Activated CD4-positive, alpha-beta T cell treated with anti-CD3 and anti-CD28 coated beads for 1 hour (primary cell): ENCODE measurements around the gene VARS2.
A peak's percentile ranks its signal among the peaks of the same experiment; 100 is the strongest.

ENCODE experiments used
- DNase-seq: peaks from one replicate; pipeline ENCODE4 v3.0.0-alpha.2; 2020

VARS2 gene

DNA sequence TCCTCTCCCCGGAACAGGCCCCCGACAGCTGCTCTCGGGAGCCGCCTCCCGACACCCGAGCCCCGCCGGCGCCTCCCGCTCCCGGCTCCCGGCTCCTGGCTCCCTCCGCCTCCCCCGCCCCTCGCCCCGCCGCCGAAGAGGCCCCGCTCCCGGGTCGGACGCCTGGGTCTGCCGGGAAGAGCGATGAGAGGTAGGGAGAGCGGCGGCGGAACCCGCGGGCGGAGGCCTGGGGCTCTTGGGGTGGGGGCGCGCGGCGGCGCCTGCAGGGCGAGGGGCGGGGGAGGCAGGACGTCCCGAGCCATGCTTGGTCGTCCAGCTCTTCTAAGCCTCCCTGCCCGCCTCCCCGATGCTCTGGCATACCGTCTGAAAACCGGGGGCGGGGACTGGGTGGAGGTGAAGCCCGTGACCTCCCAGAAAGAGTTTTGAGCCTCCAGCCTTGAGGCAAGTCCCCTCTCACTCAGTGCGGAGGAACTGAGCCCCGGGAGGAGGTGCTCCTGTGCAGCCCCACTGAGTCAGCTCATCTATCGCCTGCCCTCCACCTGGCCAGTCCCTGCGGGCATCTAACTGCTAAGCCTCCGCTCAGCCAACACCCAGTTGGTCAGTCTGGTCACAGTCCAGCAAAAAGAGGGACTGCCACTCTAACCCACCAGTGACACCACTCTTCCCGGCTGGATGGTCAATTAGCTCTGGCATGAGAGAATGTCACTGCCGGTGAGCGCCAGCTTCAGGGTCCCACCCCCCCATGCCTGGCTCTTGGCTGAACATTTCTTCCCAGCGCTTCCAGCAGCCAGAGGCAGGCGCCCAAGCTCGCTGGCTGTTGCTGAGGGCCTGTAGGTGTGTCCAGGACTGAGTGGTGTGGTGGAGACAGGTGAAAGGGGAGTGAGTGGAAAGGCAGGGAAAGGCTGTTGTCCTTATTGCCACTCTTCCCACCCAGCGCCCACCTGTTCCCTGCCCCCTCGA, 29.2 kb upstream of the VARS2 start:
- peak; percentile 15 for DNase-seq

DNA sequence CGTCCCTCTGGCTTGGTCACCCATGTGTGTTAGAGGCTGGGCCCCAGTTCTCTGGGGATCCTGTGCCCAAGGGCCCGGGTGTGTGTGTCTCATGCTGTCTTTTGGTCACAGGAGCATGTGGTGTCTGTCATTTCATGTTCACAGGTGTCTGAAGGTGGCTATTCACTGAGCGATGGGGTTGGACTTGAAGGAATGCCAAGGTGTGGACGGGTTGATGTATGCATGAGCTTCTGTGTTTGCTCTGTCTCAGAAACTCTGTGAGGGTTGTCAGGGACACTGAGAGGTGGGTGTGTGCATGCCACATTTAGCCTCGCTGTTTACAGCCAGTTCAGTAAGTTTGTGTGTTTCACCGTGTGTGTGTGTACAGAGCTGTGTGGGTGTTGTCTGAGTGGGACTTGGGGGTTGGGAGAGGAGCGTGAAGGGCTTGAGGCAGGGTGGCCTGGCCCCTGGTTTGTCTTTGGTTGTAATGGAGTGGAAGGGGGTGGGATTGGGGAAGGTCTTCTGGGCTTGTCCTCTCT, 28.5 kb upstream of the VARS2 start:
- no peak for DNase-seq

- no peak for DNase-seq
Observed at GRCh38 chr6:30885999-30886896, 27.8 kb upstream of the VARS2 start.

DNA sequence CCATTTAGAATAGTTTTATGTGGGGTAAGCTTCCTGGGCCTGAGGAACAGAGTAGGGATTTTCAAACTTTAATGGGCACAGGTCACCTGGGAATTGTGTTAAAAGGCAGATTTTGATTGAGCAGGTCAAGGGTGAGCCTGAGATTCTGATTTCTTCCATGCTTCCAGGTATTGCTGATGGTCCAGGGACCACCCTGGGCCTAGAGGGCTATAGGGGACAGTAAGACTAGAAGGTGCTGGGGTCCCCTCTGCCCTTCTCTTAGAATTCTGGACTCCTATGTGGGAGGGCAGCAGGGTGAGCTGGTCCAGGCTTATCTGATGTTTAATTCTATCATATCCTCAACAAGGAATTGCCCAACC, 27.2 kb upstream of the VARS2 start:
- DNase-seq = no peak

GRCh38 chr6:30887901-30888815, 25.9 kb upstream of the VARS2 start:
- DNase-seq = no peak

- no peak for DNase-seq
Observed at GRCh38 chr6:30888816-30889495, 25.1 kb upstream of the VARS2 start.

DNA sequence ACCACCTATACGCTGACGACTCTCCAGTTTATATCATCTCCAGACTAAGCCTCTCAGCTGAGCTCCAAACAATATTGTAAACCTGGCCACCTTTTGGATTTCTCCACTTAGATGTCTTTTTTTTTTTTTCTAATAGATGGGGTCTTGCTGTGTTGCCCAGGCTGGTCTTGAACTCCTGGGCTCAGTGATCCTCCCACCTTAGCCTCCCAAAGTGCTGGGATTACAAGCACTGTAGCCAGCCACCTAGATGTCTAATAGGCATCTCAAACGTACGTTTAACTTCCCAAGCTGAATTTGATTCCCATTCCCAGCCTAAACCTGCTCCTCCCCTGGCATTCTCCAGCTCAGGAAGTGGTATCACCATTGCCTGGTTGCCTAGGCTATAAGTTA, 24.5 kb upstream of the VARS2 start:
- no peak for DNase-seq

- no peak for DNase-seq
Observed at GRCh38 chr6:30889921-30890645, 24.0 kb upstream of the VARS2 start.

GRCh38 chr6:30890646-30891449, 23.2 kb upstream of the VARS2 start:
- no peak for DNase-seq

GRCh38 chr6:30891450-30891723, 22.7 kb upstream of the VARS2 start:
- DNase-seq = no peak

DNA sequence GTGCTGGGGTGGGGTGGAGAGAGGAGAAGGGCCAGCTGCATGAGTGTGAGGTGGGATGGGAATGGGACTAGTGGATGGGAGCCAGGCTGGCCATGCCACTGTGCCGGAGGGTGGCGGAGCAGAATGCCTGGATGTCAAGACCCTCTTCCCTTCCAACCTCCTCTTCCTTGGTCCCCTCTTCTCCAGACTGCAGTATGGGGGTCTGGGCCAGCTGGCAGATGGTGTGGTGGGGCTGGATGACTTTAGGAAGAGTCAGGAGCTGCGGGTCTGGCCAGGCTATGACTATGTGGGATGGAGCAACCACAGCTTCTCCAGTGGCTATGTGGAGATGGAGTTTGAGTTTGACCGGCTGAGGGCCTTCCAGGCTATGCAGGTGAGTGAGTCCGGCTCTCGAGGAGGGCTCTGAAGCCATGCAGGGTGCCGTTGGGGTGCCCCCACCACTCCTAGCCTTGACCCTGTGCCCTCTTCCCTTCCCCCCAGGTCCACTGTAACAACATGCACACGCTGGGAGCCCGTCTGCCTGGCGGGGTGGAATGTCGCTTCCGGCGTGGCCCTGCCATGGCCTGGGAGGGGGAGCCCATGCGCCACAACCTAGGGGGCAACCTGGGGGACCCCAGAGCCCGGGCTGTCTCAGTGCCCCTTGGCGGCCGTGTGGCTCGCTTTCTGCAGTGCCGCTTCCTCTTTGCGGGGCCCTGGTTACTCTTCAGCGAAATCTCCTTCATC, 22.1 kb upstream of the VARS2 start:
- DNase-seq = no peak

DNA sequence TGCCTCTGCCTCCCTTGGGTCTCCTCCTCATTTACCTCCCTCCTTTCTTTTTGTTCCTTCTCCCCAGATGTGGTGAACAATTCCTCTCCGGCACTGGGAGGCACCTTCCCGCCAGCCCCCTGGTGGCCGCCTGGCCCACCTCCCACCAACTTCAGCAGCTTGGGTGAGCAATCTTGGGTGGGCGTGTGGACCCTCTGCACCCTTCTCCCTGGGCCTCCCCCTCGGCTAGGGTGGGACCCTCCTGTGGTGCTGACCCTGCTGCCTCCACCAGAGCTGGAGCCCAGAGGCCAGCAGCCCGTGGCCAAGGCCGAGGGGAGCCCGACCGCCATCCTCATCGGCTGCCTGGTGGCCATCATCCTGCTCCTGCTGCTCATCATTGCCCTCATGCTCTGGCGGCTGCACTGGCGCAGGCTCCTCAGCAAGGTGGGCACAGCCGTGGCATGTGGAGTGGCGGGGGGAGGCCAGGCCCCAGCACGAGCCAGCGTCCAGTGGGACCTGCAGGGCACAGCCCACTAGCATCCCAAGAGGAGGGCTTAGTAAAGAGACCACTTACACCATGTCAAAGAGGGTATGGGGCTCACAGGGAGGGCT, 20.9 kb upstream of the VARS2 start:
- no peak for DNase-seq

- DNase-seq = no peak
Observed at GRCh38 chr6:30893666-30894065, 20.4 kb upstream of the VARS2 start.

GRCh38 chr6:30894381-30894780, 19.7 kb upstream of the VARS2 start:
- no peak for DNase-seq

DNA sequence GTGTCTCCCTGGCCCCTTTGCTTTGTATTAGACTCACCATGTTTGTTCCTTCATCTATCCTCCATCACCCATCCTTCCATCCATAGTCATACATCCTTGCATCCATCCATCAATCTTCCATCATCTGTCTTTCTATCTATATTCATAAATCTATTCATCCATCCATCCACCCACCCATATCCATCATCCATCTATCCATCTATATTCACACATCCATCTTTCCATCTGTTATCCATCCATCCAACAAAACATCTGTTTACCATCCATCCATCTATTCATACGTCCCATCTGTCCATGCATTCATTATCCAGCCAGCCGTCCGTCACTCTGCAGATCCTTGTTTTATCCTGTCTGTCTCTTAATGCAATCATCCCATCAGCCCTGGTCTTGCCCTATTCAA, 19.1 kb upstream of the VARS2 start:
- DNase-seq = no peak

- DNase-seq = no peak
Observed at GRCh38 chr6:30895343-30895742, 18.7 kb upstream of the VARS2 start.

DNA sequence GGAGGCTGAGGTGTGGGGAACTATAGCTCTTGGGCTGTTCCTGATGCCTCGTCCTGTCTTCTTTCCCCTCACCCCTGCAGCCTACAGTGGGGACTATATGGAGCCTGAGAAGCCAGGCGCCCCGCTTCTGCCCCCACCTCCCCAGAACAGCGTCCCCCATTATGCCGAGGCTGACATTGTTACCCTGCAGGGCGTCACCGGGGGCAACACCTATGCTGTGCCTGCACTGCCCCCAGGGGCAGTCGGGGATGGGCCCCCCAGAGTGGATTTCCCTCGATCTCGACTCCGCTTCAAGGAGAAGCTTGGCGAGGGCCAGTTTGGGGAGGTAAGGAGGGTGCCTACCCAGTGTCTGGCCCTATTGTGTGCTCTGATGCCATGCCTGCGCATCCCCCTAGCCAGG, 17.5 kb upstream of the VARS2 start:
- no peak for DNase-seq

GRCh38 chr6:30897882-30898281, 16.2 kb upstream of the VARS2 start:
- DNase-seq = no peak

DNA sequence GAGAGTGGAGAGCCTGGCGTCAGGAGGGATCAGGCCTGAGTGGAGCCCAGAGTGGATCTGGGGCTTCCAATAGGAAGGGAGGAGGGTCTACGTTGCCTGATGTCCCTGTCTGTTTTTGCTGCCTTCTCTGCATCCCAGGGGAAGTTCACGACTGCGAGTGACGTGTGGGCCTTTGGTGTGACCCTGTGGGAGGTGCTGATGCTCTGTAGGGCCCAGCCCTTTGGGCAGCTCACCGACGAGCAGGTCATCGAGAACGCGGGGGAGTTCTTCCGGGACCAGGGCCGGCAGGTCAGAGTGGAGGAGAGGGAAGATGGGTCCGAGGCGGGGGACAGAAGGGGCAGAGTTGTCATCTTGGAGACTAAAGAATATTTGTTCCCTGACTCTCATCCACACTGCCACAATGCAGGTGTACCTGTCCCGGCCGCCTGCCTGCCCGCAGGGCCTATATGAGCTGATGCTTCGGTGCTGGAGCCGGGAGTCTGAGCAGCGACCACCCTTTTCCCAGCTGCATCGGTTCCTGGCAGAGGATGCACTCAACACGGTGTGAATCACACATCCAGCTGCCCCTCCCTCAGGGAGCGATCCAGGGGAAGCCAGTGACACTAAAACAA, 15.2 kb upstream of the VARS2 start:
- DNase-seq = no peak
